Psoas muscle (tissue), 8 donors: ENCODE results near the gene HUNK. TPM values are rescaled to one million over a fixed set of nuclear protein-coding genes. Genes with fewer than 3 reads are reported as not detected.
A peak's percentile ranks its signal among the peaks of the same experiment; 100 is the strongest.

Source experiments
- ATAC-seq, 4 donors: fragments of 200-7000 bp; cut with Tn5 transposase; one replicate each; pipeline ENCODE4 v1.9.1; 2020; ENCODE audit warnings: moderate library complexity in 3 of 4, mild to moderate bottlenecking in 2 of 4
- DNase-seq, 2 donors: peaks; one replicate each; pipeline ENCODE4 v3.0.0-alpha.2; 2020
- H3K27ac ChIP-seq: fragments of 200-600 bp; one replicate; pipeline ENCODE4 v1.8.0; 2022
- H3K27me3 ChIP-seq, 3 donors: fragments of 200-600 bp in 1 of 3; one replicate each; pipeline versions ENCODE4 v1.6.1 to v1.8.0; 2013 to 2022; ENCODE audit warnings: low read length in 2 of 3, mild to moderate bottlenecking in 2 of 3, moderate library complexity in 1 of 3; ENCODE audit not compliant: insufficient read depth in 3 of 3
- H3K36me3 ChIP-seq, 2 donors: fragments of 200-600 bp in 1 of 2; one replicate each; pipeline versions ENCODE4 v1.6.1 to v1.8.0; 2013 to 2022; ENCODE audit warnings: low read depth in 1 of 2, mild to moderate bottlenecking in 1 of 2, moderate library complexity in 1 of 2; ENCODE audit not compliant: insufficient read depth in 1 of 2
- H3K4me1 ChIP-seq: fragments of 200-600 bp; one replicate; pipeline ENCODE4 v1.8.0; 2022
- H3K4me3 ChIP-seq: fragments of 200-600 bp; one replicate; pipeline ENCODE4 v1.8.0; 2022; ENCODE audit warnings: mild to moderate bottlenecking
- H3K9me3 ChIP-seq: fragments of 200-600 bp; one replicate; pipeline ENCODE4 v1.8.0; 2022
- CTCF ChIP-seq: fragments of 200-600 bp; IDR thresholded peaks from one replicate; pipeline ENCODE4 v1.8.0; 2022; ENCODE audit warnings: antibody characterized with exemption
- WGBS, 3 donors: extraction: QIAGEN DNeasy Blood & Tissue Kit; methylation state at CpG; one replicate each; pipeline versions ENCODE4 v1.1.6 to v1.1.7; 2013; 5-methylcytosine and 5-hydroxymethylcytosine counted together
- intact Hi-C, 2 donors: fragments of 100-400 bp; cut with DNase I; formaldehyde crosslinking; loops; one replicate each; pipeline versions ENCODE4 v1.11.0 to v1.14.2; 2022
- polyA plus RNA-seq, 3 donors: library from polyadenylated mRNA; stranded (reverse); fragments of 200-250 nt; gene quantifications; one replicate each; pipeline ENCODE4 v1.2.3, GENCODE V29; 2013
- total RNA-seq, 4 donors: library from RNA; stranded (reverse); fragmentation: NEBNext Ultra II Directional in 2 of 4; extraction: Animal tissue kit (Norgen Biotek cat#: 25700) in 2 of 4; gene quantifications; one replicate each; pipeline versions ENCODE4 v1.2.1 to v1.2.4, GENCODE V29; 2021 to 2023
- donor health status: healthy with polysubstance abuse.
- donor health status: DM: no; HTN: no; CAD: no; lungs with moderate emphysema.
- donor health status: Bipolar disorder and iron deficiency.
- donor health status: healthy.
- donor health status: DM: yes; HTN: yes; CAD: no.
- donor health status: DM: no; HTN: no; CAD: no.
- donor health status: DM: no; HTN: no; CAD: no.
- donor health status: DM: yes; HTN: yes; CAD: no.

HUNK gene
- total and polyA plus RNA-seq, 7 donors = 0.03 to 0.54 (median 0.10) TPM

- H3K4me3 ChIP-seq = no peak overlapping the region
- no peaks in the 10 kb centered on the region for H3K9me3 ChIP-seq
- intact Hi-C loops = no loop called here
- TF ChIP-seq CTCF = no peak
- H3K36me3 ChIP-seq = no peaks in the 10 kb centered on the region
- H3K4me1 ChIP-seq = peaks cover 14% of the 10 kb centered on the region
- no peak overlapping the region for H3K27ac ChIP-seq
- H3K27me3 ChIP-seq = peaks cover 0 to 22% (median 0%) of the 10 kb centered on the region in 3 donors
- ATAC-seq = no peak
- no peak for DNase-seq
Observed at GRCh38 chr21:31882711-31883110, 9.9 kb downstream of the HUNK start.

- Histone ChIP-seq H3K27ac (no peak overlapping the region), H3K36me3 (no peaks in the 10 kb centered on the region), H3K27me3 (peaks cover 0 to 22% (median 0%) of the 10 kb centered on the region in 3 donors), H3K4me3 (no peak overlapping the region), H3K9me3 (no peaks in the 10 kb centered on the region), H3K4me1 (no peaks in the 10 kb centered on the region)
- ATAC-seq (no peak), DNase-seq (no peak)
- intact Hi-C loops = no loop called here
- WGBS, 3 donors = 96 to 98% (median 96%) methylated on average over 11 of the region's 11 CpGs
- no peak for TF ChIP-seq CTCF
Observed at GRCh38 chr21:31885146-31885545, 12.3 kb downstream of the HUNK start.

GRCh38 chr21:31886915-31887314 is 14.1 kb downstream of the HUNK start:
- intact Hi-C loops = no loop called here
- DNase-seq = no peak
- Histone ChIP-seq H3K4me3 (no peak overlapping the region), H3K27me3 (peaks cover 0 to 14% (median 0%) of the 10 kb centered on the region in 3 donors), H3K36me3 (no peaks in the 10 kb centered on the region), H3K27ac (no peak overlapping the region), H3K9me3 (no peaks in the 10 kb centered on the region), H3K4me1 (no peaks in the 10 kb centered on the region)
- ATAC-seq = no peak
- TF ChIP-seq CTCF = no peak
- 61 to 67% (median 66%) methylated on average over 5 of the region's 5 CpGs for WGBS, 3 donors

GRCh38 chr21:31887391-31887841 is 14.6 kb downstream of the HUNK start:
- Histone ChIP-seq H3K36me3 (no peaks in the 10 kb centered on the region), H3K27ac (no peak overlapping the region), H3K4me1 (no peaks in the 10 kb centered on the region), H3K4me3 (no peak overlapping the region), H3K9me3 (no peaks in the 10 kb centered on the region), H3K27me3 (peaks cover 0 to 9% (median 0%) of the 10 kb centered on the region in 3 donors)
- TF ChIP-seq CTCF = no peak
- WGBS, 3 donors = 74 to 77% (median 75%) methylated on average over 13 of the region's 13 CpGs
- ATAC-seq (no peak), DNase-seq (peak; percentile 48 to 61)
- intact Hi-C loops = no loop called here

GRCh38 chr21:31888936-31889371 is 16.1 kb downstream of the HUNK start:
- no peaks in the 10 kb centered on the region for H3K4me1 ChIP-seq
- H3K9me3 ChIP-seq = no peaks in the 10 kb centered on the region
- WGBS, 3 donors = 55 to 64% (median 56%) methylated on average over 8 of the region's 8 CpGs
- no peaks in the 10 kb centered on the region for H3K27me3 ChIP-seq
- no peak for TF ChIP-seq CTCF
- ATAC-seq (no peak), DNase-seq (no peak)
- intact Hi-C loops = no loop called here
- H3K4me3 ChIP-seq = no peak overlapping the region
- no peak overlapping the region for H3K27ac ChIP-seq
- H3K36me3 ChIP-seq = no peaks in the 10 kb centered on the region
